CD4-positive, alpha-beta T cell treated with Interleukin-10 for 1 hour (primary cell): ENCODE results near the gene PGLYRP2.

ENCODE experiments used
- DNase-seq: peaks from one replicate; pipeline ENCODE4 v3.0.0-alpha.2; 2020

The PGLYRP2 gene

DNA sequence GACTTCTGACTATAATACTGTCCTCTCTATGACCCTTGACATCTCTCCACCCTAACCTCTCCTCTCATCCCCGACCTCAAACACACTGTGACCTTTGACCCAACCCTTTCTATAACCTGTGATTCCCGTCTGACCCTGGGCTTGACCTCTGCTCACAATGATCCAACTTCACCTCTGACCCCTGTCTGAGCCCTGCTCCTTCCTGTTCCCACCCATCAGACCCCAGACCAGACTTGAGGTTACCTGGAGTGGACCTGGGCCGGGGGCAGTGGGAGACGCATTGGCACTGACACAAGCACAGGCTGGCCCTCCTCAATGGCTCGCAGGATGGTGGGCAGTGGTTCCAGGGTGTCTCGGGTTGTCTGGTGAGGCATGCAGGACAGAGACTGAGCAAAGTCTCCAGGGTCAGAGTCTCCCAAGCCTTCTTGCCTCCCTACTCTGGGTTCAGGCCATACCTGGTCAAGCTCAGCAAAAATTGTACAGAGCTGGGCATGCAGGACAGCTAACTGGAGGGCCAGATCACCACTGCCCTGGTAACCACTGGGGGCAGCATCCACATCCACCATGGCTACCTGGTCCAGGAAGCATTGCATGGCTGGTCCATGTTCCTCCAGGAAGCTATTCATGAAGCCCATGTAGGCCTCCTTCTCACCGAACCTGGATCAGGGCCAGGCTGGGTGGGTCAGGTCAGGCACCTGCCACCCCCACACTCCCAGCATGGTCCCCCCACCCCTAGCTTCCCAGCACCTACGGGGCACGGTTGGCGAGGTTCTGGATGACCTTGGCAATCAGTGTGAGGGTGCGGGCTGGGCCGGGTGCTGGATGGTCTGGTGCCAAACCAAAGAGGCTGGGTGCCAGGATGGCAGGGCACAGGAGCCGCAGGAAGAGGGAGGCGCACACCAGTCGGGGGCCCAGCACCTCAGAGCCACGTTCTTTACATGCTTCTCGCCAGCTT, 25.1 kb downstream of the PGLYRP2 start:
- no peak for DNase-seq

DNA sequence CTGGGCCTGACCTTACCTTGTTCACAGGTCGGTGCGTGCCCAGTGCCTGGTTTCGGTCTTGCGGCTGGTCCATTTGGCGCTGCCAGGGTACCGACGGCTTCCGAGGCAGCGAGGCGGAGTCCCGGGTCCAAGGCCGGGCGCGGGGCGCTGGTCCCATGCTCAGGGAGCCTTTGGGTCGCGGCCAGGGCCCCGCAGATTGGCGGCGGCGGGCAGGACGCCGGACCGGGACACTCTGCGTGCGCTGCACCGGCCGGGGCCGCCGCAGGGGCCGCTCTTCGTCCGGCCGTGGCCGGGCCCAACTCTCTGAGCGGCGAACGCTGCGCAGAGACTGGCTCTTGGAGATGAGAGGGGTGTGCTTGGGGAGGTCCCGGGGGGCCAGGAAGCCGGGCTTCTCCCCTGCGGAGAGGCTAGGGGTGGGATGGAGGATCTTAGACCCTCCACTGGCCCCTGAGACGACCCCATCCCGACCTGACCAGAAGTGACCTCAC, 26.2 kb downstream of the PGLYRP2 start:
- no peak for DNase-seq

DNA sequence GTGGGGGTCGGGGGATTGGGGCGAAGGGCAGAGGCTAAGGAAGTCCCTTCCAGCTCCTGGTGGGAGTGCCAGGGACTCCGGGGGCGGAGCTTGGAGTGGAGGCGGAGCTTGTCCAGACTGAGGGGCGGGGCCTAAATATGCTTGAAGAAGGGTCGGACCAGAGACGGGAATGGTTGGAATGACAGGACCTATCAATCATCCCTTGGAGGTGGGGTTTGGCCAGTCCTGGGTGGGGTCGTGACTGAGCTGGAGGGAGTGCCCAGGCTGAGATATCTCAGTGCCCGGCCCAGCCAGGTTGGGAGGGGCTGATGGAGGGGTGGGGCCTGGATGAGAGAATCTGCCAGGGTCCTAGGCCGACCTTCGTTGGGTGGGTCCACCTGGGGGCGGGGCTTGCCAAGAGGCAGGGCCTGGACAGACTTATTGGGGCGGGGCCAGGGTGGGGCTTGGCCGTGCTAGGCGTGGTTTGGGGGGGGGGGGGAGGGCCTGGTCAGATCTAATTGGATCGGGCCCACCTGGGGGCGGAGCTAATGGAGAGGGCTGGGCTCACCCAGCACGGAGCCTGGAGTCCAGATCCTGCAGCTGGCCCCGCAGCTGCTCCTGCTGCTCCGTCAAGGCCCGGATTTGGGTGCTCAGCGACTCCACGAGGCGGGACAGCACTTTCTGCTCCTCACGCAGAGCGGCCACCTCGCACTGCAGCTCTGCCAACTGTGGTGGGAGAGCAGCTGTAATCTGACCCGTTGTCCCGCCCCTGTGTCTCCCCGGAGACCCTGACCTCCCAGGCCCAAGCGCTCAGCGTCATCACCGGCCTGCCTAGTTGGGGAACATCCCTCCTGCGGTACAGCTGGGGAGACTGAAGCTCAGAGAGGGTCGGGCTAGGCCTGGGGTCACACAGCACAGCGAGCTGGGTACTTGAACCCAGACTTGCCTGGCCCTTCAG, 26.9 kb downstream of the PGLYRP2 start:
- DNase-seq: peak; percentile 19

DNA sequence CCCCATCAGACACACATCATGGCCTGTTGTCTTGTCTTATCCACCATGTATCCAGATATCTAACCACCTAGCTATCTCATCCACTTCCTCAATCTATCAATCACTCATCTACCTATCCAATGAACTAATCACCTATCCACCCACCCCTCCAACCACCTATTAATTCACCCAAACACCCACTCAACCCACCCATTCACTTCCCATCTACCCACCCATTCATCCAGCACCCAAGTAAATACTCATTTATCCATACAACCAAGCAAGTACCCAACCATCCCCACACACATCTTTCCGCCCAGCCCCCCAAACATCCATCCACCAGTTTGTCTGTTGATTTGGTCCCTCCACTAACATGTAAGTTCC, 28.8 kb downstream of the PGLYRP2 start:
- no peak for DNase-seq

DNA sequence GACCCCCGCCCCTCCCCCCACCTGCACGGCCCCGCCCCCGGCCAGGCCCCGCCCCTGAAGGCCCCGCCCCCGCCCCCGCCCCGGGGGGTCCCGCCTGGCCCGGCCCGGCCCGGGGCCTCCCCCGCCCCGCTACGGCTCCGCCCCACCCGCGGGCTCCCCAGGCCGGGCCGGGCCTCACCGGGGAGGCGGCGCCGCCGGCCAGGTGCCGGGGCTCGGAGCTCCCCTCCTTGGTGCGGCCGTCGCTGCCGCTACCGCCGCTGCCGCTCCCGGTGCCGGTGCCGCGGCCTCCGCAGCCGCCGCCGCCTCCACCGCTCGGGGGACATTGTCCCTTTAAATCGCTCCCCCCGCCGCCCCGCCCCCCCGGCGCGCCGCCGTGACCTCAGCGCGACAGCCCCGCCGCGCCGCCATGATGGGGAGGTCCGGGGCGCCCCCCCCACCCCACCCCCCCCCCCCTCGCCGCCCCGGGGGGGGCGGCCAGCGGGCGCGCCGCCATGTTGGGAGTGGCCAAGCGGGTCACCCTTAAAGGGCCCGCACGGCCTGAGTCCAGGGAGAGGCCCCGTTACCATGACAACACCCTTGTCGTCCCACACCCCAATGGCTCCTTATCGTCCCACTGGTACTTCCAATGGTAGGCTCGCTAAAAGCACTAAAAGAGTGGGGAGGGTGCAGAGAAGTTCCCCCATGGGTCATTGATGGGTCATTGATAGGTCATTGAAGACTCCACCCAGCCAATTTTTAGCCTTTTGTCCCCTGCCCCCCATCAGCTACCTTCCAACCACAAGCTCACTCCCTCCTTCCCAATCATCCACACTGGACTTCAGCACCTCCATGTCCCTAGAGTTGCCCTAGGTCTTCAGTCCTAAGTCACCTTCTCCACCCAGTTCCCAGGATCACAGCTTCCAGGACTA, 29.4 kb downstream of the PGLYRP2 start, which contains the start of gene WIZ:
TSS of gene WIZ (minus strand) at position 337 of the 908 bp plus-strand sequence. CDS start 1,649 bp downstream, outside the sequence.
- DNase-seq: peak; percentile 86

DNA sequence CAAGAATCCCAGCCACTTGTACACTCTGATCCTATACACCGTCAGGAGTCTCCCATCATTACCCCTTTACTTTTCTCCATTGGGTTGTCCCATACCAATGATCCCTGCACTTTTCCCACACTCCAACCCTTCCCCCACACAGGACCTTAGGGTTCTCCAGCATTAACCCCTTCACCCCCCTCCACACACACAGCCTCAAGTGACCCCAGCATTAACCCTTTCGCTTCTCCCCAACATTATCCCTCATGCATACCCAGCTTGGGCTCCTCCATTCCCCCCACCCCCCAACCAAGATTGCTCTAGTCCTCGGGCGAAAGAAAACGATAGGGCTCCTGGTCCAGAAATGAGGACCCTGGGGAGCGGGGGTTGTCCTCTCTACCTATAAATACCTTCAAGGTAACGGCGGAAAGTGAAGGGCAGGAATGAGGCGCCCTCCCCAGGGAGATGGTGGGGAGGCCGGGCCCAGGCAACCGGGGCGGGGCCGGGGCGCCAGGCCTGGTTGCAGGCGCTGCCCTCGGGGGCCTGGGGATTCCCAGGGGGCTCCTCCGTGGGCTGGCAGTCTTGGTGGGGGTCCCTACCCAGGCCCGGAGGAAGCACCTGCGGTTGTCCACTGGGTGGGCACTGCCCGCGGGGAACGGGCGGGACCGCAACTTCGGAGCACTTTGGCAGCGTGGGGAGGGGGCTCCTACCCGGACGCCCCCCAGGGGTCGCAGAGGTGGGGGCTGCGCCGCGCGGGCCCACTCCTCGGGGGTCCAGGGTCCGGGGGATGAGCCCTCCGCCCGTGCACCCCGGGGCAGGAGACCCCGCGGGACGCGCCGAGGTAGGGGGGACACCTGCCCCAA, 30.3 kb downstream of the PGLYRP2 start:
- DNase-seq: no peak

DNA sequence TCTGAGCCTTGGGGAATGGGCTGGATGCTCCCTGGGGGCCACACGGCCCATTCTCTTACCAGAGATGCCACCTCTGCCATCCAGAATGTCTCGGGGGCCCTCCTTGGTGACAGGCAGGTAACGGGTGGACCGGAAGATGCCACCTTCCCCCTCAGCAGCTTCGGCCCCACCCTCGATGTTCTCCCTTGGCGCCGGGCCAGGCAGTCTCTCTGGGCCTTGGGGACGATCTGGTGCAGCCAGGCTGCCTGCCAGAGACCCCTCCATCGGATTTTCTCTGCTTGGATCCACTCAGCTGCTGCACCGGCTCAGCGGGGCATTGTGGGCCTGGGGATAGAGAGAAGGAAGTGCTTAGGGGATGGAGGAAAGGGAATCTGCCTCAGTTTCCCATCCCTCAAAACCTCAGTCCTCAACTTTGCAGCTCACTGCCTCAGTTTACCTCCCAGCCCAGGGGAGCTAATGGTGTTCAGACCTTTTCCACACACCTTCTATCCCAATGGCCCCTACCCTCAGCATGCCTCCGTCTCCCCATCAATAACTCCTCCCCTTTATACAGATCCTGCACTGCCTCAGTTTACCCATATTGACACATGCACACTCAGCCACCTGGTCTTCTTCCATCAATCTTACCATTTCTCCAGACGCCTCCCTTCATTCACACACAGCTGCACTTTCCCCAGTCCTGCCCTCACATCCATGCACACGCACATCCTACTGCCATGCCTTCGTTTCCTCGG, 31.1 kb downstream of the PGLYRP2 start:
- DNase-seq: no peak

DNA sequence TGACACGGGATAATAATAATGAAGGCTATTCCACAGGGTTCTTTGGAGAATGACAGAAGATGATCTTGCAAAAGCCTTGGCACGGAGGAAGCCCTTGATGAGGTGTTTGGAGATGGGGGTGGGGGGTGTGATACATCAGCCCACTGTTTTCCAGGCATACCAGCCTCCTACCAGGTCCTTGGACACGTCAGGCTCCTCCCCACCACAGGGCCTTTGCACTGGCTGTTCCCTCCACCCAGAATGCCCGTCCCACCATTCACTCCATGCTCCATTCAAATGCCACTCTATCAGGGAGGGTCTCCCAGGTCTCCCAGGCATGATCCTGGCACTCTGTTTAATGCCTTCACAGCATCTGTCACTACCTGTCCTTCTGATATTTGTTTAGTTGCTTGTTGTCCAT, 32.2 kb downstream of the PGLYRP2 start:
- no peak for DNase-seq

DNA sequence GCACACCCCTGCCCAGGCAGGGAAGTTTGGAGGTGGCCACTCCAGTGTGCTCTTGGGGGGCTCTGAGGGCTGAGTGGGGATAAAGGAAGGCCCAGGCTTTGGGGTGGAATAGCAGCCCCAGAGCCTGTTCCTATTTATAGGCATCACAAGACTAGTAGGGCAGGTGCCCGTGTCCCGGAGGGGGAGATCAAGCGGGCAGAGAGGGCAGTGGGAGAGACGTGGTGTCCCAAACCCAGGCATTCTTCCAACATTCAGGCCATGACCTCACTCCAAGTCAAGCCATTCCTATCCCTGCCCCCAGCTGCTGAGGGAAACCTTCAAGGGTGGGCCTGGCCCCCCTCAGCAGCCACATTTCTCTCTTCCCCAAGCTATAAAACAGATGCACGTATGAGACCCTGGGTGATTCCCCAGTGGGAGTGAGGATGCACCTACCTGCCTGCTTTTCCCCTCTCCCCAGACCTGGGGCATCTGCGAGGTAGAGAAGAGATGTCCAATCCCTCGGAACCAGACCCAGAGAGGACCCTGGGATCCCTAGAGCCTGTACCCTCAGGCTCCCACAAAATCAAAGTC, 33.4 kb downstream of the PGLYRP2 start:
- no peak for DNase-seq

DNA sequence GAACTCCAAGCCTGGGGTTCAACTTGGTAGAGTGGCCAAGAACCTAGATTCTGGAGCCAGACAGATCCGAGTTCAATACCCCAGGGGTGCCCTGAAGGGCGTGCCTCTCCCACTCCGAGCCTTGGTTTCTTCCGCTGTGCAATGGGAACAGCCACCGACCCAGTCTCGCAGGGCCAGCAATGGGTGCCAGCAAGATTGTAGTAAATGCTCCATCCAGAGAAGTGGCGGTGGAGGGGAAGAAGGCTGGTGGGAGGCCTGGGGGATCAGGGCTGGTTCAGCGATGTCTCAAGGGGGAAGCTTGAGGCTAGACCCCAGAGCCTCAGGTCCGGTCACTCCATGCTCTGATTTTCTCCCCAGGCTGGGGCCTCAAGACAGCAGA, 34.1 kb downstream of the PGLYRP2 start:
- no peak for DNase-seq

DNA sequence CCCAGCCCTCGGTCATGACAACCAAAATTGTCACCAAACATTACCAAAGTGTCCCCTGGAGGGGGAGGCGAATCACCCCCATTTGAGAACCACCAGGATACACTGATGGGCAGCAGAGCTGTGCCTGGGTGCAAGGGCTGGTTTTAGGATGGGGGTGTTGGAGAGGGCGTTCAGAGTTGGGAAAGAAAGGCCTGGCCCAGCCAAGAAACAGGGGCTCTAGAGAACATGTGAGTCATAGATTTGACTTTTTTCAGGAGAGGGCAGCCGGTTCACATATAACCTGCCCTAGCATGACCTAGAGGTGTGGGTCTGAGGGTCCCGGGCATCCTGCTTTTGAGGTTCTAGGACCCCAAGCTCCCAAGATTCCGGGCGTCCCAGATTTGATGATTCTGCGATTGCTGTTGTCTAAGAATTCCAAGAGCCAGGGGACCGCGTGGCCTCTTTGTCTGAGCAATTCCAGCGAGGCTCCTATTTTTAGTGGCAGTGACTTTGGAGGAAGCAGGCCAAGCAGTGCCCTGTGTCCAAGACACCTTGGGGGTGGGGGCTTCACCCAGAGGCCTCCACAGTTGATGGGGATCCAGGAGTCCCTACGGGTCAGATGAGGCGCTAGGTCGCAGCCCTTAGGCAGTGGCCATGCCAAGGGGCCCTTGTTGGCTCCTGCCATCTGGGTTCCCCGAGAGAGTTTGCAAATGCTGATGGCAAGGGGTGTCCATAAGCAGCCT, 34.6 kb downstream of the PGLYRP2 start:
- DNase-seq: no peak

DNA sequence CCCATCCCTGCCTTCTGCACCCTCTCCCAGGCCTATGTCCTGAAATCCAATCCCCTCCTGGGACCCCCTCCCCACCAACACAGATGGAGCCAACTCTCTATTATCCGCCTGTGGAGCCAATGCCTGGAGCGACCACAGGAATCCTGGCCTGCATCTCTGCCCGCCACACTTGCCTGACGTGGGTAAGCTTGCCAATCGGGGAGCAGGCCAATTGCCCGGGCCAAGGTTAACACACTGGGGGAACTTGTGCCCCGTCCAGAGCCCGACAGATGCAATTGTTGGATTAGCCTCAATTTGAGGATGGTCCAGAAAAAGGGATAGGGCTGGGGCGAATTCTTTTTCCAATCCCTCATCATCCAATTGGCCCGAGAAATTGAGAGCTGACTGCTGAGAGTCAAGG, 35.5 kb downstream of the PGLYRP2 start:
- DNase-seq: no peak

DNA sequence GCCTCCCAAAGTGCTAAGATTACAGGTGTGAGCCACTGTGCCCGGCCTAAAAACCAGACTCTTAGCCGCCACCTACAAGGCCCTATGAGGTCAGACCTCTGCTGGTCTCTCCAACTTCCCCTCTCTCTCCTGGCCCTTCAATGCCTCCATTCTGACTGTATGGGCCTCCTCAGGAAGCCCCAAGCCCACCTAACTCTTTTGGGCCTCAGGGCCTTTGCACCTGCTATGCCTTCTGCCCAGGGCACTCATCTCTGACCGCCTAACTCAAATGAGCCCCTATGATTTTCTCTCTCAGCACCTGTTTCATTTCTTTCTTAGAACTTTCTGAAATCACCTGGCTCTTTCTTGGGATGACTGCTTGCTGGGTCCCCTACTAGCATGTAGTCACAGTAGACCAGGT, 36.0 kb downstream of the PGLYRP2 start:
- no peak for DNase-seq

DNA sequence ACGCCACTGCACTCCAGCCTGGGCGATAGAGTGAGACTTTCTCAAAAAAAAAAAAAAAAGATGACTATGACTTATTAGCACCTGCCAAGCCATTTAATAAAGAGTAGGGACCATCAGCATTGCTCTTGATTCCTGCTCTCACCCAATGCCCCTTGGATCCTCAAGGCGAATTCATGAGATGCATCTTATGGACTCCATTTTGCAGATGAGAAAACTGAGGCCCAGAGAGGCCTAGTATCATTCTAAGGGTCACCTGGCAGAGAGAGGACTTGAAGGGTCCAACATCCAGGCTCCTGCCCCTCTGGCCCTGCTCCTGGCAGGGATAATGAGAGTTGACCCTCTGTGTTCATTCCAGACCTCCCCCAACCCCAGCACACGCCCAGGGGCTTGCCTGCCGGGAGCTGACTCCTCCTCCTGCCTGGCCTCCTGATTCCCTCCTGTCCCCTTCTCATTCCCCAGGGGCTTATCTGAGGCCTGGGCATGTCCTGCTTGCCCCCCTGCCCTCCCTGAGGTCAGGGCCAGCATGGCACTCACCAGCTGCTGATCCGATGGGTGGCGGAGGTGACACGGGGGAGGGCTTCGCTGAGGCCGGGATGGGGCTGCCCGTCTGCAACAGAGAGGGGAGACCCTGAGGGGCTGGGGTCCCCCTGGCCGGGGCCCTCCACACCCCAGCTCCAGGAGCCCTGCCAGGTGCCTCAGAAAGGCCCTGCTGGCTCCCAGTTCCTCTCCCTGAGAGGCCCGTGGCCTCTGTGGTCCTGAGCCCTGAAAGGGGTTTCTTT, 37.0 kb downstream of the PGLYRP2 start:
- no peak for DNase-seq

DNA sequence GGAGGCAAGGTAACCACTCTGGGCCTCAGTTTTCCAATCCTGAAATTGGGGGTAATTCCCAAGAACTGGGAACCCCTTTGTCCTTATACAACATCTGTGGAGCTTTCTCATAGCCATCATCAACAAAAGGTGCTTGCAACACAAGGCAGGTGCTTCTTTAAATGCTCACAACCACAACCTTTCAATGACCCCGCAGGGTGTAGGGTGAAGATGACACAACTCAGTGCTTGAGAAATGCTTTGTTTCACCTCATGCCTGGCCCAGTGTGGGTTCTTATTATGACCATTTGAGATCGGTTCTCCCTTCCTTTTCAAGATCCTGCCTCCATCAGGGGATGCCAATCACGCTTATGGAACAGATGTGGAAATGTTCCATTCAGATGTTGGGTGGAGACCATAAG, 38.0 kb downstream of the PGLYRP2 start:
- DNase-seq: no peak

DNA sequence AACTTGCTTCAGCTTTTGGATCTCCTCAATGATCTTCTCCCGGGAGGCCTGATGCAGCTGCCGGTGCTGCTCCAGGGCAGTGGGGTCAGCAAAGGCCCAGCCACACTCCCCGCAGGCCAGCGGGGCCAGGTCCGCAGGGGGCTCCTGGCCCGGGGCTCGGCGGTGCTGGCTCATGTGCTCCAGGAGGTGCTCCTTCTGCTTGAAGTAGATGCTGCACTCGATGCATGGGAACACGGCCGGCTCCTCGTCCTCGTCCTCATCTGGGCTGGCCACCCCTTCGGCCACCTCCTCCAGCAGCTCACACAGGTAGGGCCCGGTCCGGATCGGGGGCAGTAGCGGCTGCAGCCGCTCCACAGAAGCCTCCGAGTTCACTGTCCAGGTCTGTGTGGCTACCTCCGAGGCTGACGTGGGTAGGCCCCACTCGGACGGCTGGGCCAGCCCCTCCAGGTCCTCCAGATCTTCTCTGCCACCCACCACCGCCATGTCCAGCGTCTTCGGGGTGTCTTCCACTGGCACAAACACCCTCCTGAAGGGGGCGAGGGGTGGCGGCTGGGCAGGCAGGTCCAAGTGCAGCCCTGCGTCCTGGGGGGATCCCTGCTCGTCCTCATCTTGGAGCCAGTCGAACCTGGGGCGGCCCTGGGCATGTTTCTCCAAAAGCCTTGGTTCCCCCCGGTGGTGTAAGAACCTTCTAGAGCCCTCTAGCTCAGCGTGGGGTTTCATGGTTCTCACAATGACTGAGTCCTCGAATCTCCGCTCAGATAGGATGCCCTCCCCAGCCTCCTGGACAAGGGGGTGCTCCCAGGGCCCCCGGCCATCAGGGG, 39.3 kb downstream of the PGLYRP2 start:
- DNase-seq: no peak

DNA sequence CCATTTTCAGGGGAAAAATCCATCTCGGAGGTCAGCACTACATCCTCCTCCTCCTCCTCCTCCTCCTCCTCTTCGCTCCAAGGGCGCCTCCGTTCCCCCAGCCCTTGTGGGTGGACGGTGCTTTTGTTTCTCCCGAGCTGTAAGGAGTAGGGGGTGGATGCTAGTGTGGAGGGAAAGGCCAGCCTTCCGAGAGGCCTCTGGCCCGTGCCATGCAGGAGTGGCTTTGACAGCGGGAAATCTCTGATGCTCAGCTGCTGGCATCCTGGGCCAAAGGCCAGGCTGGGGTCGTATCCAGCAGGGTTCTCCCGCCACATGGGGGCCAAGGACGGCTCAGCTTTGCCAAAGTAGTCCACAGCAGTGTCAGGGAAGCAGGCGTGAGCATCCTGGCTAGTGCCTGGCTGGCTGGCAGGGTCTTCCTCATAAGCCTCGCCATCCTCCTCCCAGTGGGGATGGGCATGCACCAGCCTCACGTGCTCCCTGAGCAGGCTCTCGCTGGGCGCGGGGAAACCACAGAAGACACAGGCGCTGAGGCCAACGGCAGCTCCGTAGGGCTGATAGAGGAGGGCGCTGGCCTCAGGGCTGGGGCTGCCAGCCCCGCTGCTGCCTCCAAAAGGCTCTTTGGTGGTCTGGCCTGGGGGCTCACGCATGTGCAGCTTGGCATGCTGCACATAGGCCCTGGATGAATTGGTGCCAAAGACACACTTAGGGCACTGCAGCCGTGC, 40.1 kb downstream of the PGLYRP2 start:
- no peak for DNase-seq
